Measurements from ENCODE around the gene CYB561D1.

- no peak for TF ChIP-seq CTCF (IDR thresholded peaks at IDR 0.05)
- no peak for TF ChIP-seq POLR2A (IDR thresholded peaks at IDR 0.05)
Observed at GRCh38 chr1:109477821-109478220, 16.1 kb upstream of the CYB561D1 start.
